ENCODE results near the gene GLOD4.
"Not testable (repeated sequence)": the region's sequence is repeated elsewhere in the genome, so short reads cannot be mapped to it uniquely, and the experiment has no call there.

Gene GLOD4, protein sequence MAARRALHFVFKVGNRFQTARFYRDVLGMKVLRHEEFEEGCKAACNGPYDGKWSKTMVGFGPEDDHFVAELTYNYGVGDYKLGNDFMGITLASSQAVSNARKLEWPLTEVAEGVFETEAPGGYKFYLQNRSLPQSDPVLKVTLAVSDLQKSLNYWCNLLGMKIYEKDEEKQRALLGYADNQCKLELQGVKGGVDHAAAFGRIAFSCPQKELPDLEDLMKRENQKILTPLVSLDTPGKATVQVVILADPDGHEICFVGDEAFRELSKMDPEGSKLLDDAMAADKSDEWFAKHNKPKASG

DNA sequence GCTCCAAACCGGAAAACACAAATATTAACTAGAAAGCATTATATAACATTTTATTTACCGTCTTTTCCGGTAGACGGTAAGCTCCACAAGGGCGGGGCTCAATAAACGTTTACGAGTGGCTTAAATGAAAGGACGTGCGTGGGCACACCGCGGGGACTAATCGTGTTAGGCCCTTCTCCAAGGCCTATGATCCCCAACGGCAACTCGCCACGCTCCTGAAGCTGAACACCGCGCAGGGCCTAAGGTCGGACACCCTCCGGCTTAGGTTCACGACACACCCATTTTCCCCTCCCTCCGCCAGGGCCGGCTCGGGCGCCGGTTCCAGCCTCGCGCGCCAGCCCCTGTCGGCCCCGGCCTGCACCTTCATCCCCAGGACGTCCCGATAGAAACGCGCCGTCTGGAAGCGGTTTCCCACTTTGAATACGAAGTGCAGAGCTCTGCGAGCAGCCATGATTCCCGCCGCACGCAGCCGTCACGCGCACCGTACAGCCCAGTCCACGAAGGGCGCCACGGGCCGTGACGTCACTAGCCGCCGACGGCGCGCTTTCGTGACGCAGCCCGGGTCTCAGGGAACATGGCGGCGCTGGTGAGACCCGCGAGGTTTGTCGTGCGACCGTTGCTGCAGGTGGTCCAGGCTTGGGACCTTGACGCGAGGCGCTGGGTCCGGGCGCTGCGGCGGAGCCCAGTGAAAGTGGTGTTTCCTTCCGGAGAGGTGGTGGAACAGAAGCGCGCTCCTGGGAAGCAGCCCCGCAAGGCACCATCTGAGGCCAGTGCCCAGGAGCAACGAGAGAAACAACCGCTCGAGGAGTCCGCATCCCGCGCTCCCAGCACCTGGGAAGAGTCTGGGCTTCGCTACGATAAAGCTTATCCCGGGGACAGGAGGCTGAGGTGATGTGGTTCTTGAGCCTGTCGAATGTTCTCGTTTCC is at the start of gene GLOD4, which contains the start of gene MRM3:
Gene GLOD4, minus strand, starts transcription at position 476 of the 927 bp plus-strand sequence. Its CDS starts 25 bp downstream, at position 451.
Gene MRM3, plus strand, starts transcription at position 549 of the 927 bp plus-strand sequence. Its CDS starts 26 bp downstream, at position 575.
- DNase-seq (ENCODE audit: low read depth in 3 of 3): peak; percentile 85 to 96 (median 87)

GRCh38 chr17:830950-831349 is 48.9 kb upstream of the GLOD4 start:
- no peak for DNase-seq (ENCODE audit: low read depth in 3 of 3)

GRCh38 chr17:830381-830780 is 48.3 kb upstream of the GLOD4 start:
- no peak for DNase-seq (ENCODE audit: low read depth in 3 of 3)

DNA sequence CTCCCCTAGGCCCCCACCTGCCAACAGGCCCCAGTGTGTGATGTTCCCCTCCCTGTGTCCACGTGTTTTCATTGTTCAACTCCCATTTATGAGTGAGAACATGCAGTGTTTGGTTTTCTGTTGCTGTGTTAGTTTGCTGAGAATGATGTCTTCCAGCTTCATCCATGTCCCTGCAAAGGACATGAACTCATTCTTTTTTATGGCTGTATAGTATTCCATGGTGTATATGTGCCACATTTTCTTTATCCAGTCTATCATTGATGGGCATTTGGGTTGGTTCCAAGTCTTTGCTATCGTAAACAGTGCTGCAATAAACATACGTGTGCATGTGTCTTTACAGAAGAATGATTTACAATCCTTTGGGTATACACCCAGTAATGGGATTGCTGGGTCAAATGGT is 47.5 kb upstream of the GLOD4 start:
- not testable (repeated sequence) for DNase-seq (ENCODE audit: low read depth in 3 of 3)

GRCh38 chr17:828761-829160 is 46.7 kb upstream of the GLOD4 start:
- DNase-seq (ENCODE audit: low read depth in 3 of 3): no peak

DNA sequence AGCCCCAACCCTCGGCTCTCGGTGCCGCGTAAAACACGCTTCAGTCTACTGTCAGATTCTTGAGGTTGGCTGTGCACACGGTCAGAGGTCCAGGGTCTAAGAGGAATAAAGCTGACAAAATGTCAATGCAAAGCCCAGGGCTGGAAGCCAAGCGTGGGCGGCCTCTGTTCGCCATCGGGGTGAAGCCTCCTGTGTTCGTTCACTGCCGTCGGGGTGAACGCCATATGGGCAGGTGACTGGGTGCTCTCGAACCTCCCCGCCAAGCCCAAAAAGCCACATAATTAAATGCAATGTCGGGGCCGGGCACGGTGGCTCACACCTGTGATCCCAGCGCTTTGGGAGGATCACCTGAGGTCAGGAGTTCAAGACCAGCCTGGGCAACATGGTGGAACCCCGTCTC is 44.7 kb upstream of the GLOD4 start:
- DNase-seq (ENCODE audit: low read depth in 3 of 3): no peak

- no peak for DNase-seq (ENCODE audit: low read depth in 3 of 3)
Observed at GRCh38 chr17:825216-825615, 43.1 kb upstream of the GLOD4 start.

DNA sequence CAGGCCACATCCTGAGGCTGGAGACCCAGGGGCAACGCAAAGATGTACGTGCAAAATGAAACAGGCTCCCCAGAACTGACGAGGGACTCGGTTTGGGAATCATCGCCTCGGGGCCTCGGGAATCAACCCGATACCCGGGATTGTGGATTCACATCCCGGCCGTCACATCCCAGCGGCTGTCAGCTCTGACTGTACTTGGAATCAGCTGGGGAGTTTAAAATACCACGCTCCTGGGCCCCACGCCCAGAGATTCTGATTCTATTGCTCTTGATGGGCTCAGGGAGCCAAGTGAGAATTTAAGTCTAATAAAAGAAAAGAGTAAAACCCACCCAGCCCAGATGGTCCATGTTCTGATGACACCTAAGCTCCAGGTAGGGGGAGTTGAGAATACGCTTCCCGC is 42.3 kb upstream of the GLOD4 start:
- DNase-seq (ENCODE audit: low read depth in 3 of 3): no peak

GRCh38 chr17:823501-823902 is 41.4 kb upstream of the GLOD4 start:
- DNase-seq (ENCODE audit: low read depth in 3 of 3): no peak

- no peak for DNase-seq (ENCODE audit: low read depth in 3 of 3)
Observed at GRCh38 chr17:819251-819650, 37.2 kb upstream of the GLOD4 start.

- DNase-seq (ENCODE audit: low read depth in 3 of 3): no peak
Observed at GRCh38 chr17:814371-814770, 32.3 kb upstream of the GLOD4 start.

- no peak for DNase-seq (ENCODE audit: low read depth in 3 of 3)
Observed at GRCh38 chr17:812638-813204, 30.6 kb upstream of the GLOD4 start.

- DNase-seq (ENCODE audit: low read depth in 3 of 3): no peak
Observed at GRCh38 chr17:811051-811784, 29.1 kb upstream of the GLOD4 start.

DNA sequence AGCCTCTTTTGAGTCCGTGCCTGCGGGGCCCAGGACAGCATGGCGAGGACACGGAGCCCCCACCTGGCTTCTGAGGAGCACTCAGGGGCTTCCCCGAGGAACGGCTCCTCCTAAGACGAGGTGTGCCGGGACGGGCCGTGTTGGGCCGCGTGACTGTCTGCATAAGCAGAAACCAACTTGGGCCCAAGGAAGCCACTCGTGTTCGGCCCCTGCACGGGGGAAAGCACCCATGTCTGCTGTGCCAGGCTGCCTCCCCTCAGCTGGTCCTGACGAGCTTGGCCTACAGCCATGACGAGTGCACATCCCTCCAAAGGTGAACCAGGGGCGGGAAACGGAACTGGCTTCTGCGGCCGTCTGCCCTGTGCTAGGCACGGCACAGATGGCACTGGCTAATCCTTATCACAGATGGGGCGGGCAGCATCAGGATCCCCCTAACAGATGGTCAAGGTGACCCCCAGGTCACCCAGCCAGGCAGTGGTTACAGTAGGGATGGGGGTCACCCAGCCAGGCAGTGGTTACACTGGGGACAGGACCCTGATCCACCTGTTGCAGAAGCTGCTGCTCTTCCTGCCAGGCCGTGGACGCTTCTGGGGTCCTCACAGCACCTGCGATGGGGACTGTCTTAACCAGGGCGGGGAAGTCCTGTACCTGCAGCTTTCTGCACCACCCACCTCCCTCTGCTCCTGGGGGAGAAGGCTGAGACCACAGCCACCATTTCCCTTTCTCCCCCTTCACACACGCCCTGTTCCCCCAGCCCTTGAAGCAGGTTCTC is 25.6 kb upstream of the GLOD4 start:
- no peak for DNase-seq (ENCODE audit: low read depth in 3 of 3)

- DNase-seq (ENCODE audit: low read depth in 3 of 3): no peak
Observed at GRCh38 chr17:806781-807522, 24.9 kb upstream of the GLOD4 start.

DNA sequence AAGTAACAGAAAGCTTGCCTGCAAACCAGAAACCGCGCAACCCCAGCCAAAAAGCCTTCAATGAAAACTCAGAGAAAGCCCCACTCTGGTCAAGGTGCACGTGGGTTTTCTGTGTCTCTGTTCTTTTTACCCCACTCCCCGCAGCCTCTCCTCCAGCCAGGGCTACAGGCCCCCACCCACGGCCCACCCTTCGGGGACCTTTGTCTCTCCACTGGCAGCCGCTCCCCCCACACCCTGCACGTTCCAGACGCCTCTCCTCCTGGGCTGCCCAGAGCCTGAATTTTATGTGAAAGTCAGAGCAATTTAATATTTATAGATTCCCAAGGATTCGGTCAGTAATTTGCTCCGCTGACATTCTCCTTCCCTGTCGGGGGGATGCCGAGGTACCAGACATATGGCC is 24.3 kb upstream of the GLOD4 start:
- DNase-seq (ENCODE audit: low read depth in 3 of 3): no peak

DNA sequence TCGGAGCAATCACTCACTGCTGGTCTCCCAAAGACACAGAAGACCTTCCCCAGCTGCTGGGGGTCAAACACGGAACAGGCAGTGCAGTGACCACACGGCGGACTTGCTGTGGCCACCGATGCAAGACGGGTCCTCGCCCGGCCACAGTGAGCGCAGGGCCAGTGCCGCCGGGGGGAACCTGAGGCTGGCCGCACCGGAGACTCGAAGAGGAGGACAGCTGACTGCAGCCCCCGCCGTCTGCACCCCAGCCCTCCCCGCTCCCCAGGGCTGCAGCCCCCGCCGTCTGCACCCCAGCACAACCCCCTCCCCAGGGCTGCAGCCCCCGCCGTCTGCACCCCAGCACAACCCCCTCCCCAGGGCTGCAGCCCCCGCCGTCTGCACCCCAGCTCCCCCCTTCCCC is 23.8 kb upstream of the GLOD4 start:
- not testable (repeated sequence) for DNase-seq (ENCODE audit: low read depth in 3 of 3)

GRCh38 chr17:804541-805435 is 22.7 kb upstream of the GLOD4 start:
- DNase-seq (ENCODE audit: low read depth in 3 of 3): no peak

Data from stimulated activated CD4-positive, alpha-beta T cell treated with anti-CD3 and anti-CD28 coated beads, TNF-alpha, amount 100 ng/mL, for 48 hours (primary cell).